A549 (cell line): ENCODE measurements around the gene CPED1. TPM values are rescaled to one million over a fixed set of nuclear protein-coding genes. Genes with fewer than 3 reads are reported as not detected.

ENCODE experiments used
- ATAC-seq, 2 experiments: fragments of 200-7000 bp in 1 of 2; fragments of >200 bp in 1 of 2; cut with Nextera tagmentation in 1 of 2; cut with Tn5 transposase in 1 of 2; 3 replicates each; pipeline versions ENCODE4 v1.8.0 to v1.9.1; 2018 to 2020; ENCODE audit warnings: mild to moderate bottlenecking in 1 of 2, moderate library complexity in 1 of 2
- CTCF ChIA-PET: fragments of 300-600 bp; sonication (Branson Sonifier 250); formaldehyde crosslinking; extraction: SDS; loops from one replicate; lab custom pipeline; 2021; ENCODE audit warnings: antibody characterized with exemption, inconsistent platforms; lab: Yijun Ruan, JAX
- POLR2A ChIA-PET: fragments of 350-600 bp; formaldehyde crosslinking; extraction: SDS; loops from one replicate; lab custom pipeline; 2021; ENCODE audit warnings: antibody characterized with exemption, inconsistent platforms; lab: Yijun Ruan, JAX
- DNase-seq, 2 experiments: peaks; one replicate each; pipeline versions ENCODE4 v3.0.0 to v3.0.0-alpha.2; 2011 to 2016; ENCODE audit warnings: low read depth in 1 of 2, low spot score in 1 of 2
- FAIRE-seq: peaks from 2 replicates; lab custom pipeline; 2011; peaks lifted over from hg19 to GRCh38; lab: Jason Lieb, UNC
- H3K27ac ChIP-seq, 2 experiments: fragments of >200 bp; sonication (Bioruptor Twin); formaldehyde crosslinking; 3 replicates each; pipeline ENCODE4 v1.5.1; 2016 to 2017
- H3K4me1 ChIP-seq: fragments of >200 bp; sonication (Bioruptor Twin); formaldehyde crosslinking; 3 replicates; pipeline ENCODE4 v1.6.1; 2016
- H3K4me2 ChIP-seq: fragments of >200 bp; sonication (Bioruptor Twin); formaldehyde crosslinking; 3 replicates; pipeline ENCODE4 v1.6.1; 2016
- H3K4me3 ChIP-seq: fragments of >200 bp; sonication (Bioruptor Twin); formaldehyde crosslinking; 3 replicates; pipeline ENCODE4 v1.5.1; 2016
- H3K9me3 ChIP-seq: fragments of >200 bp; sonication (Bioruptor Twin); formaldehyde crosslinking; 3 replicates; pipeline ENCODE4 v1.6.1; 2016
- ATOH8 ChIP-seq: fragments of 250-450 bp; sonication (Bioruptor Pico); IDR thresholded peaks from 2 replicates; pipeline ENCODE4 v1.5.0; 2020; ENCODE audit warnings: low read depth, mild to moderate bottlenecking, moderate library complexity
- CBX2 ChIP-seq: fragments of 200-600 bp; sonication (generic); IDR thresholded peaks from 2 replicates; pipeline ENCODE4 v1.6.1; 2016; ENCODE audit warnings: low read depth, mild to moderate bottlenecking, borderline replicate concordance
- CBX8 ChIP-seq: fragments of 200-600 bp; sonication (generic); IDR thresholded peaks from 2 replicates; pipeline ENCODE4 v1.6.1; 2016
- CTCF ChIP-seq: fragments of >200 bp; sonication (Bioruptor Twin); formaldehyde crosslinking; IDR thresholded peaks from 3 replicates; pipeline ENCODE4 v1.5.1; 2016
- E2F6 ChIP-seq: IDR thresholded peaks from 2 replicates; pipeline ENCODE4 v1.6.1; 2012; ENCODE audit warnings: low read depth, borderline replicate concordance
- ESRRA ChIP-seq: fragments of 150-350 bp; IDR thresholded peaks from 2 replicates; pipeline ENCODE4 v1.6.1; 2014; ENCODE audit warnings: mild to moderate bottlenecking, low read length, borderline replicate concordance
- FOSB ChIP-seq: fragments of 250-450 bp; sonication (Bioruptor Pico); IDR thresholded peaks from 2 replicates; pipeline ENCODE4 v1.5.0; 2020; ENCODE audit warnings: mild to moderate bottlenecking, moderate library complexity
- HDAC2 ChIP-seq: fragments of 200-600 bp; sonication (generic); IDR thresholded peaks from 2 replicates; pipeline ENCODE4 v1.6.1; 2016
- HOXA7 ChIP-seq: fragments of 250-450 bp; sonication (Bioruptor Pico); IDR thresholded peaks from 2 replicates; pipeline ENCODE4 v1.5.0; 2020; ENCODE audit warnings: mild to moderate bottlenecking, moderate library complexity
- HOXB13 ChIP-seq: fragments of 250-450 bp; sonication (Bioruptor Pico); IDR thresholded peaks from 2 replicates; pipeline ENCODE4 v1.5.0; 2020; ENCODE audit warnings: low read depth, mild to moderate bottlenecking, moderate library complexity
- HOXB5 ChIP-seq: fragments of 250-450 bp; sonication (Bioruptor Pico); IDR thresholded peaks from 2 replicates; pipeline ENCODE4 v1.5.0; 2020; ENCODE audit warnings: mild to moderate bottlenecking, moderate library complexity
- JUNB ChIP-seq: fragments of >200 bp; sonication (Bioruptor Twin); formaldehyde crosslinking; IDR thresholded peaks from 2 replicates; pipeline ENCODE4 v1.6.1; 2016
- KDM5A ChIP-seq: fragments of 200-600 bp; sonication (generic); IDR thresholded peaks from 2 replicates; pipeline ENCODE4 v1.6.1; 2016; ENCODE audit warnings: antibody characterized with exemption, mild to moderate bottlenecking
- PBX3 ChIP-seq: IDR thresholded peaks from 2 replicates; pipeline ENCODE4 v1.6.1; 2012
- RAD21 ChIP-seq, 2 experiments: fragments of >200 bp in 1 of 2; sonication (Bioruptor Twin) in 1 of 2; formaldehyde crosslinking in 1 of 2; IDR thresholded peaks in 1 of 2; conservative IDR thresholded peaks in 1 of 2; 2 replicates in 1 of 2; 3 replicates in 1 of 2; pipeline ENCODE4 v1.6.1; 2012 to 2018; ENCODE audit warnings: inconsistent platforms in 1 of 2
- RNF2 ChIP-seq: fragments of 200-600 bp; sonication (generic); IDR thresholded peaks from 2 replicates; pipeline ENCODE4 v1.6.1; 2016; ENCODE audit warnings: low read depth, mild to moderate bottlenecking, antibody characterized with exemption, moderate library complexity, borderline replicate concordance
- SMC3 ChIP-seq: fragments of >200 bp; sonication (Bioruptor Twin); formaldehyde crosslinking; IDR thresholded peaks from 3 replicates; pipeline ENCODE4 v1.6.1; 2018; ENCODE audit warnings: inconsistent platforms
- ZNF302 ChIP-seq: fragments of 250-450 bp; sonication (Bioruptor Pico); IDR thresholded peaks from 2 replicates; pipeline ENCODE4 v1.9.0; 2021; ENCODE audit warnings: inconsistent platforms, mild to moderate bottlenecking, moderate library complexity
- WGBS: methylation state at CpG from one replicate; pipeline ENCODE4 v1.1.6; 2017; ENCODE audit errors: missing lambda C conversion rate; 5-methylcytosine and 5-hydroxymethylcytosine counted together
- polyA plus RNA-seq, 4 experiments: library from polyadenylated mRNA; depleted of rRNA in 3 of 4; stranded (reverse); fragments of >200 nt; fragmentation: RNase III in 1 of 4; extraction: RNeasy Plus Mini Kit Qiagen cat#74134 plus additional on column Dnase treatment in 1 of 4; gene quantifications; 2 replicates in 3 of 4; 3 replicates in 1 of 4; pipeline ENCODE4 v1.2.3, GENCODE V29; 2011 to 2017

Gene CPED1
- polyA plus RNA-seq, 2 of the 4 experiments (the other 2 are of a cell fraction) = 0.03 TPM; not detected in 1

- DNase-seq (peak in 1 of 2 experiments; percentile 40), FAIRE-seq (no peak), ATAC-seq (peak; percentile 86 to 89)
- Histone ChIP-seq H3K4me2 (peak overlapping the region; percentile 94), H3K9me3 (no peaks in the 10 kb centered on the region), H3K27ac (no peak overlapping the region), H3K4me3 (peak overlapping the region; percentile 42), H3K4me1 (peaks cover 18% of the 10 kb centered on the region; the same call in 2 of the 3 replicates)
- ChIA-PET CTCF (interaction anchor here (1.0 to 1.9 kb wide), 4 partner anchors 13 to 665 kb away, joined by 3 to 6 read pairs (median 4); no protein-coding TSS in a partner anchor), POLR2A (no interaction called here)
- WGBS = 8% methylated on average over 31 of the region's 47 CpGs
- TF ChIP-seq SMC3 (0 out of 3 replicates have a peak, but pooled peaks have one; percentile 15), RAD21 (conservative IDR thresholded peaks at IDR 0.05 in 1 of 2, IDR thresholded peaks at IDR 0.05 in 1 of 2) (peak in 1 of 2 experiments; percentile 32; a peak in 2 of 5 replicates), ATOH8 (CRISPR knock-in tag) (no peak)
These were observed 340.9 kb downstream of the CPED1 start for GRCh38 chr7:121329191-121330052.

- H3K4me3 ChIP-seq = peak overlapping the region; percentile 42
These were observed 341.7 kb downstream of the CPED1 start for GRCh38 chr7:121330053-121330833.

More at GRCh38 chr7:121330053-121330833, 341.7 kb downstream of the CPED1 start:
- CTCF ChIA-PET = interaction anchor here (0.6 to 1.9 kb wide), 7 partner anchors 13 to 664 kb away, joined by 3 to 6 read pairs (median 3); no protein-coding TSS in a partner anchor
- POLR2A ChIA-PET = no interaction called here
- Histone ChIP-seq H3K9me3 (no peaks in the 10 kb centered on the region), H3K4me1 (peaks cover 18% of the 10 kb centered on the region; the same call in 2 of the 3 replicates), H3K4me2 (peak overlapping the region; percentile 94), H3K27ac (no peak overlapping the region)
- DNase-seq (no peak), FAIRE-seq (no peak), ATAC-seq (peak; percentile 23 to 47; a peak in 3 of 6 replicates)
- WGBS = 4% methylated on average over 31 of the region's 52 CpGs
- TF ChIP-seq CBX8 (peak; percentile 90; the same call in 1 of the 2 replicates), RNF2 (peak; percentile 63; the same call in 1 of the 2 replicates), KDM5A (no peak), HOXA7 (CRISPR knock-in tag) (no peak), ZNF302 (CRISPR knock-in tag) (no peak), CTCF (no peak), HOXB13 (CRISPR knock-in tag) (no peak), HOXB5 (no peak), JUNB (no peak), FOSB (CRISPR knock-in tag) (no peak), E2F6 (peak; percentile 47; the same call in 1 of the 2 replicates), PBX3 (no peak), CBX2 (no peak), ESRRA (no peak), HDAC2 (0 out of 2 replicates have a peak, but pooled peaks have one; percentile 32)
